ENCODE results near the gene ABCA1.

The ABCA1 gene

GRCh38 chr9:104844710-104845109 is 83.2 kb downstream of the ABCA1 start:
- DNase-seq (ENCODE audit: low spot score): no peak

GRCh38 chr9:104843644-104844240 is 84.2 kb downstream of the ABCA1 start:
- no peak for DNase-seq (ENCODE audit: low spot score)

GRCh38 chr9:104842698-104843097 is 85.3 kb downstream of the ABCA1 start:
- no peak for DNase-seq (ENCODE audit: low spot score)

- no peak for DNase-seq (ENCODE audit: low spot score)
These were observed 86.3 kb downstream of the ABCA1 start for GRCh38 chr9:104841601-104842141.

- no peak for DNase-seq (ENCODE audit: low spot score)
These were observed 89.0 kb downstream of the ABCA1 start for GRCh38 chr9:104838958-104839357.

- no peak for DNase-seq (ENCODE audit: low spot score)
These were observed 91.2 kb downstream of the ABCA1 start for GRCh38 chr9:104836767-104837166.

GRCh38 chr9:104836235-104836634 is 91.7 kb downstream of the ABCA1 start:
- no peak for DNase-seq (ENCODE audit: low spot score)

- DNase-seq (ENCODE audit: low spot score): no peak
These were observed 92.8 kb downstream of the ABCA1 start for GRCh38 chr9:104835161-104835560.

GRCh38 chr9:104833696-104834095 is 94.3 kb downstream of the ABCA1 start:
- no peak for DNase-seq (ENCODE audit: low spot score)

GRCh38 chr9:104831681-104832080 is 96.3 kb downstream of the ABCA1 start:
- DNase-seq (ENCODE audit: low spot score): no peak

GRCh38 chr9:104826911-104827310 is 101.0 kb downstream of the ABCA1 start:
- no peak for DNase-seq (ENCODE audit: low spot score)

GRCh38 chr9:104826079-104826775 is 101.7 kb downstream of the ABCA1 start:
- no peak for DNase-seq (ENCODE audit: low spot score)

- no peak for DNase-seq (ENCODE audit: low spot score)
These were observed 107.6 kb downstream of the ABCA1 start for GRCh38 chr9:104820336-104820735.

GRCh38 chr9:104819033-104819432 is 108.9 kb downstream of the ABCA1 start:
- DNase-seq (ENCODE audit: low spot score): no peak

- no peak for DNase-seq (ENCODE audit: low spot score)
These were observed 110.5 kb downstream of the ABCA1 start for GRCh38 chr9:104817437-104817836.

- no peak for DNase-seq (ENCODE audit: low spot score)
These were observed 111.9 kb downstream of the ABCA1 start for GRCh38 chr9:104815851-104816565.

- no peak for DNase-seq (ENCODE audit: low spot score)
These were observed 117.3 kb downstream of the ABCA1 start for GRCh38 chr9:104810421-104811339.

- no peak for DNase-seq (ENCODE audit: low spot score)
These were observed 119.8 kb downstream of the ABCA1 start for GRCh38 chr9:104808035-104808614.

GRCh38 chr9:104805441-104805840 is 122.5 kb downstream of the ABCA1 start:
- no peak for DNase-seq (ENCODE audit: low spot score)

GRCh38 chr9:104802906-104803305 is 125.0 kb downstream of the ABCA1 start:
- no peak for DNase-seq (ENCODE audit: low spot score)

GRCh38 chr9:104802110-104802509 is 125.8 kb downstream of the ABCA1 start:
- no peak for DNase-seq (ENCODE audit: low spot score)

All from D341Med (cell line).